Caco-2 (cell line): ENCODE data around the gene PLEKHD1. TPM values are rescaled to one million over a fixed set of nuclear protein-coding genes. Genes with fewer than 3 reads are reported as not detected.

Experiments used
- BruUV-seq: library from RNA; stranded (reverse); fragments of 400-500 nt; replicated peaks from 2 replicates; lab custom pipeline; 2021; lab: Mats Ljungman, UMichigan
- CTCF ChIA-PET: fragments of 300-600 bp; sonication (Branson Sonifier 250); formaldehyde crosslinking; loops from one replicate; lab custom pipeline; 2022; ENCODE audit warnings: antibody characterized with exemption; lab: Charles Lee
- POLR2A ChIA-PET: fragments of 300-600 bp; sonication (Branson Sonifier 250); formaldehyde crosslinking; loops from one replicate; lab custom pipeline; 2022; ENCODE audit warnings: antibody characterized with exemption; lab: Charles Lee
- DNase-seq, 2 experiments: peaks; one replicate each; pipeline versions ENCODE4 v3.0.0 to v3.0.0-alpha.2; 2020 to 2022
- H3K27me3 ChIP-seq: replicated peaks from 2 replicates; pipeline ENCODE4 v1.6.0; 2011; ENCODE audit warnings: low read length; ENCODE audit not compliant: control insufficient read depth, insufficient read depth
- H3K36me3 ChIP-seq: 2 replicates; pipeline ENCODE4 v1.5.1; 2011; ENCODE audit warnings: low read length; ENCODE audit not compliant: control insufficient read depth, insufficient read depth
- H3K4me1 ChIP-seq: fragments of 250-450 bp; sonication (Bioruptor Pico); 2 replicates; pipeline ENCODE4 v1.5.1; 2020; ENCODE audit warnings: mild to moderate bottlenecking
- H3K4me3 ChIP-seq: 2 replicates; pipeline ENCODE4 v1.5.1; 2011; ENCODE audit warnings: low read depth, mild to moderate bottlenecking, control low read depth, low read length
- H3K9me3 ChIP-seq: fragments of 250-450 bp; sonication (Bioruptor Pico); 2 replicates; pipeline ENCODE4 v1.5.1; 2020; ENCODE audit warnings: mild to moderate bottlenecking, moderate library complexity
- H3K27ac Mint-ChIP-seq: one replicate; pipeline ENCODE4 v1.8.0; 2022; ENCODE audit warnings: mixed read lengths; ENCODE audit not compliant: unreplicated experiment
- H3K27me3 Mint-ChIP-seq: one replicate; pipeline ENCODE4 v1.8.0; 2022; ENCODE audit warnings: mixed read lengths; ENCODE audit not compliant: insufficient read depth, unreplicated experiment
- H3K36me3 Mint-ChIP-seq: one replicate; pipeline ENCODE4 v1.8.0; 2022; ENCODE audit warnings: mild to moderate bottlenecking, mixed read lengths; ENCODE audit not compliant: insufficient read depth, unreplicated experiment
- H3K4me1 Mint-ChIP-seq: one replicate; pipeline ENCODE4 v1.8.0; 2022; ENCODE audit warnings: low read depth, mixed read lengths; ENCODE audit not compliant: unreplicated experiment
- H3K4me3 Mint-ChIP-seq: one replicate; pipeline ENCODE4 v1.8.0; 2022; ENCODE audit warnings: mild to moderate bottlenecking, moderate library complexity, mixed read lengths; ENCODE audit not compliant: unreplicated experiment
- H3K9me3 Mint-ChIP-seq: one replicate; pipeline ENCODE4 v1.8.0; 2022; ENCODE audit warnings: mixed read lengths; ENCODE audit not compliant: unreplicated experiment
- CTCF ChIP-seq, 2 experiments: fragments of 200-600 bp in 1 of 2; IDR thresholded peaks; 1 replicate in 1 of 2; 2 replicates in 1 of 2; pipeline versions ENCODE4 v1.5.1 to v1.8.0; 2011 to 2022; ENCODE audit warnings: antibody characterized with exemption in 1 of 2, control low read depth in 1 of 2, inconsistent platforms in 1 of 2, low read depth in 1 of 2, low read length in 1 of 2, mild to moderate bottlenecking in 1 of 2, moderate library complexity in 1 of 2; ENCODE audit not compliant: insufficient read depth in 1 of 2, severe bottlenecking in 1 of 2, unreplicated experiment in 1 of 2
- intact Hi-C: fragments of 100-400 bp; cut with micrococcal nuclease; formaldehyde crosslinking; loops from one replicate; pipeline ENCODE4 v1.10.0; 2022; ENCODE audit not compliant: unreplicated experiment
- total RNA-seq: library from RNA; stranded (reverse); gene quantifications from 2 replicates; pipeline ENCODE4 v1.2.3, GENCODE V29; 2022

Gene PLEKHD1
- total RNA-seq, 1 experiment from 2014 or later, result 0.50 TPM

- no peak for DNase-seq
- Histone ChIP-seq H3K4me1 (no peaks in the 10 kb centered on the region), H3K36me3 (no peaks in the 10 kb centered on the region), H3K9me3 (no peaks in the 10 kb centered on the region), H3K4me3 (no peak overlapping the region), H3K27me3 (no peaks in the 10 kb centered on the region; the same call in 1 of the 2 replicates)
- no peak overlapping the region for H3K27ac Mint-ChIP-seq
- intact Hi-C loops, result no loop called here
- H3K9me3 Mint-ChIP-seq, result no peaks in the 10 kb centered on the region
- no TSS peak for BruUV-seq
- POLR2A ChIA-PET, result no interaction called here
- TF ChIP-seq CTCF (IDR thresholded peaks at IDR 0.05; ENCODE audit: insufficient read depth in 1 of 2, low read depth in 1 of 2, low read length in 1 of 2, severe bottlenecking in 1 of 2, unreplicated experiment in 1 of 2), result no peak
- peaks cover 9% of the 10 kb centered on the region for H3K27me3 Mint-ChIP-seq
- CTCF ChIA-PET, result no interaction called here
- no peak overlapping the region for H3K4me3 Mint-ChIP-seq
- H3K36me3 Mint-ChIP-seq, result no peaks in the 10 kb centered on the region
- H3K4me1 Mint-ChIP-seq, result no peaks in the 10 kb centered on the region
Measured at GRCh38 chr14:69490219-69490918, 5.8 kb downstream of the PLEKHD1 start.

- Mint-ChIP-seq H3K27ac (no peak overlapping the region), H3K4me1 (no peaks in the 10 kb centered on the region), H3K36me3 (no peaks in the 10 kb centered on the region), H3K27me3 (peaks cover 9% of the 10 kb centered on the region), H3K9me3 (no peaks in the 10 kb centered on the region), H3K4me3 (no peak overlapping the region)
- no TSS peak for BruUV-seq
- H3K4me3 ChIP-seq, result no peak overlapping the region
- no peak for DNase-seq
- H3K27me3 ChIP-seq, result no peaks in the 10 kb centered on the region; the same call in 1 of the 2 replicates
- no peaks in the 10 kb centered on the region for H3K4me1 ChIP-seq
- no peaks in the 10 kb centered on the region for H3K36me3 ChIP-seq
- no peak for TF ChIP-seq CTCF (IDR thresholded peaks at IDR 0.05; ENCODE audit: insufficient read depth in 1 of 2, low read depth in 1 of 2, low read length in 1 of 2, severe bottlenecking in 1 of 2, unreplicated experiment in 1 of 2)
- POLR2A ChIA-PET, result no interaction called here
- H3K9me3 ChIP-seq, result no peaks in the 10 kb centered on the region
- intact Hi-C loops, result no loop called here
- CTCF ChIA-PET, result no interaction called here
Measured at GRCh38 chr14:69491193-69491592, 6.7 kb downstream of the PLEKHD1 start.

GRCh38 chr14:69493038-69493437, 8.5 kb downstream of the PLEKHD1 start:
- CTCF ChIA-PET, result interaction anchor here (1.0 kb wide), 1 partner anchor 11 kb away, joined by 3 read pairs; no protein-coding TSS in a partner anchor
- H3K27me3 Mint-ChIP-seq, result peaks cover 6% of the 10 kb centered on the region

More at GRCh38 chr14:69493038-69493437, 8.5 kb downstream of the PLEKHD1 start:
- Mint-ChIP-seq H3K27ac (no peak overlapping the region), H3K36me3 (no peaks in the 10 kb centered on the region), H3K9me3 (no peaks in the 10 kb centered on the region), H3K4me3 (no peak overlapping the region), H3K4me1 (no peaks in the 10 kb centered on the region)
- H3K4me3 ChIP-seq, result no peak overlapping the region
- H3K36me3 ChIP-seq, result no peaks in the 10 kb centered on the region
- no peak for TF ChIP-seq CTCF (IDR thresholded peaks at IDR 0.05; ENCODE audit: insufficient read depth in 1 of 2, low read depth in 1 of 2, low read length in 1 of 2, severe bottlenecking in 1 of 2, unreplicated experiment in 1 of 2)
- BruUV-seq, result no TSS peak
- no peaks in the 10 kb centered on the region; the same call in 1 of the 2 replicates for H3K27me3 ChIP-seq
- DNase-seq, result no peak
- H3K9me3 ChIP-seq, result no peaks in the 10 kb centered on the region
- POLR2A ChIA-PET, result no interaction called here
- intact Hi-C loops, result no loop called here
- no peaks in the 10 kb centered on the region for H3K4me1 ChIP-seq
